H9 (cell line): ENCODE measurements around the gene LHFPL2. TPM values are rescaled to one million over a fixed set of nuclear protein-coding genes. Genes with fewer than 3 reads are reported as not detected.
"Not testable (repeated sequence)": the region's sequence is repeated elsewhere in the genome, so short reads cannot be mapped to it uniquely, and the experiment has no call there.

ENCODE experiments used
- DNase-seq: peaks from one replicate; pipeline ENCODE4 v3.0.0-alpha.2; 2017
- H2AFZ ChIP-seq: one replicate; pipeline ENCODE4 v1.6.1; 2013; ENCODE audit warnings: mild to moderate bottlenecking, low read length, control low read depth, moderate library complexity
- H2AK5ac ChIP-seq: 2 replicates; pipeline ENCODE4 v1.6.1; 2013; ENCODE audit warnings: low read length, control low read depth, mixed read lengths; ENCODE audit not compliant: insufficient read length
- H2BK120ac ChIP-seq: one replicate; pipeline ENCODE4 v1.6.1; 2013; ENCODE audit warnings: low read depth, mild to moderate bottlenecking, low read length, control low read depth, inconsistent platforms; ENCODE audit not compliant: poor library complexity, severe bottlenecking
- H2BK12ac ChIP-seq: 2 replicates; pipeline ENCODE4 v1.6.1; 2013; ENCODE audit warnings: low read length, control low read depth, mixed read lengths, low read depth; ENCODE audit not compliant: insufficient read length
- H2BK15ac ChIP-seq: 2 replicates; pipeline ENCODE4 v1.6.1; 2013; ENCODE audit warnings: low read depth, low read length, control low read depth
- H2BK20ac ChIP-seq: one replicate; pipeline ENCODE4 v1.6.1; 2013; ENCODE audit warnings: low read depth, mild to moderate bottlenecking, low read length, control low read depth, inconsistent platforms; ENCODE audit not compliant: poor library complexity, severe bottlenecking
- H2BK5ac ChIP-seq: 2 replicates; pipeline ENCODE4 v1.6.1; 2013; ENCODE audit warnings: low read length, control low read depth, mixed read lengths; ENCODE audit not compliant: insufficient read length
- H3K14ac ChIP-seq: 2 replicates; pipeline ENCODE4 v1.6.1; 2013; ENCODE audit warnings: low read length, control low read depth; ENCODE audit not compliant: insufficient read depth
- H3K18ac ChIP-seq: 2 replicates; pipeline ENCODE4 v1.6.1; 2013; ENCODE audit warnings: low read depth, mild to moderate bottlenecking, mixed read lengths, low read length, control low read depth; ENCODE audit not compliant: insufficient read length
- H3K23ac ChIP-seq: 2 replicates; pipeline ENCODE4 v1.6.1; 2013; ENCODE audit warnings: low read length, control low read depth, mixed read lengths, low read depth; ENCODE audit not compliant: insufficient read length
- H3K23me2 ChIP-seq: 2 replicates; pipeline ENCODE4 v1.6.1; 2013; ENCODE audit warnings: low read depth, mild to moderate bottlenecking, mixed read lengths, low read length, control low read depth; ENCODE audit not compliant: insufficient read length, poor library complexity, severe bottlenecking
- H3K27ac ChIP-seq: 2 replicates; pipeline ENCODE4 v1.5.1; 2013; ENCODE audit warnings: low read length, control low read depth, mixed read lengths, low read depth; ENCODE audit not compliant: insufficient read length
- H3K27me3 ChIP-seq: 2 replicates; pipeline ENCODE4 v1.6.1; 2013; ENCODE audit warnings: low read length, control low read depth, inconsistent platforms; ENCODE audit not compliant: insufficient read depth
- H3K4ac ChIP-seq: 2 replicates; pipeline ENCODE4 v1.6.1; 2013; ENCODE audit warnings: low read depth, mild to moderate bottlenecking, control low read depth, inconsistent platforms, low read length, moderate library complexity
- H3K4me1 ChIP-seq: 2 replicates; pipeline ENCODE4 v1.6.1; 2013; ENCODE audit warnings: low read length, control low read depth, inconsistent platforms; ENCODE audit not compliant: insufficient read depth
- H3K4me2 ChIP-seq: 2 replicates; pipeline ENCODE4 v1.6.1; 2013; ENCODE audit warnings: low read length, control low read depth, mixed read lengths; ENCODE audit not compliant: insufficient read length, insufficient read depth
- H3K56ac ChIP-seq: 2 replicates; pipeline ENCODE4 v1.6.1; 2013; ENCODE audit warnings: low read depth, mild to moderate bottlenecking, mixed read lengths, low read length, control low read depth; ENCODE audit not compliant: insufficient read length
- H3K79me1 ChIP-seq: 2 replicates; pipeline ENCODE4 v1.6.1; 2013; ENCODE audit warnings: low read depth, mild to moderate bottlenecking, moderate library complexity, low read length, control low read depth, inconsistent platforms; ENCODE audit not compliant: insufficient read depth, poor library complexity, severe bottlenecking
- H3K79me2 ChIP-seq: 2 replicates; pipeline ENCODE4 v1.6.1; 2013; ENCODE audit warnings: low read length, control low read depth, inconsistent platforms; ENCODE audit not compliant: insufficient read depth
- H3K9ac ChIP-seq: 2 replicates; pipeline ENCODE4 v1.6.1; 2013; ENCODE audit warnings: low read length, control low read depth, mixed read lengths; ENCODE audit not compliant: insufficient read length; ENCODE audit errors: extremely low read depth
- H3K9me3 ChIP-seq: one replicate; pipeline ENCODE4 v1.6.1; 2013; ENCODE audit warnings: low read depth, low read length, inconsistent platforms; ENCODE audit not compliant: control insufficient read depth
- H3T11ph ChIP-seq: one replicate; pipeline ENCODE4 v1.6.1; 2013; ENCODE audit warnings: mild to moderate bottlenecking, low read length, control low read depth, inconsistent platforms
- H4K20me1 ChIP-seq: one replicate; pipeline ENCODE4 v1.6.1; 2013; ENCODE audit not compliant: control insufficient read depth, insufficient read length, insufficient read depth
- H4K5ac ChIP-seq: 2 replicates; pipeline ENCODE4 v1.6.1; 2013; ENCODE audit warnings: low read depth, mild to moderate bottlenecking, mixed read lengths, low read length, control low read depth; ENCODE audit not compliant: insufficient read length
- H4K8ac ChIP-seq: replicated peaks from 2 replicates; pipeline ENCODE4 v1.6.1; 2013; ENCODE audit warnings: low read length, control low read depth, mixed read lengths, low read depth; ENCODE audit not compliant: insufficient read length
- H4K91ac ChIP-seq: 2 replicates; pipeline ENCODE4 v1.6.1; 2013; ENCODE audit warnings: low read depth, mild to moderate bottlenecking, moderate library complexity, mixed read lengths, low read length, control low read depth; ENCODE audit not compliant: insufficient read length
- H3K27ac Mint-ChIP-seq, 3 experiments: 2 replicates in 2 of 3; 3 replicates in 1 of 3; pipeline ENCODE4 v1.8.0; 2020 to 2021; ENCODE audit warnings: mixed read lengths in 3 of 3, mild to moderate bottlenecking in 1 of 3, moderate library complexity in 1 of 3
- H3K27me3 Mint-ChIP-seq: 2 replicates; pipeline ENCODE4 v1.8.0; 2021; ENCODE audit warnings: low read depth, mild to moderate bottlenecking, moderate library complexity, mixed read lengths
- H3K36me3 Mint-ChIP-seq, 3 experiments: 2 replicates in 2 of 3; 3 replicates in 1 of 3; pipeline ENCODE4 v1.8.0; 2020 to 2021; ENCODE audit warnings: low read depth in 3 of 3, mixed read lengths in 3 of 3; ENCODE audit not compliant: insufficient read depth in 1 of 3
- H3K4me1 Mint-ChIP-seq, 2 experiments: 2 replicates each; pipeline ENCODE4 v1.8.0; 2020; ENCODE audit warnings: mixed read lengths in 2 of 2
- H3K4me3 Mint-ChIP-seq, 2 experiments: 2 replicates in 1 of 2; 3 replicates in 1 of 2; pipeline ENCODE4 v1.8.0; 2020 to 2021; ENCODE audit warnings: mild to moderate bottlenecking in 2 of 2, mixed read lengths in 2 of 2, moderate library complexity in 1 of 2
- H3K9me3 Mint-ChIP-seq, 2 experiments: 2 replicates in 1 of 2; 3 replicates in 1 of 2; pipeline ENCODE4 v1.8.0; 2020; ENCODE audit warnings: mild to moderate bottlenecking in 2 of 2, mixed read lengths in 2 of 2, moderate library complexity in 1 of 2
- CTCF ChIP-seq: fragments of 200-600 bp; sonication (generic); conservative IDR thresholded peaks from 3 replicates; pipeline ENCODE4 v1.8.0; 2021; ENCODE audit warnings: antibody characterized with exemption, mild to moderate bottlenecking
- WGBS: extraction: QIAGEN DNeasy Blood & Tissue Kit; methylation state at CpG from one replicate; pipeline ENCODE4 v1.1.7; 2013; ENCODE audit warnings: missing lambda C conversion rate, low lambda C conversion rate, mixed read lengths; ENCODE audit not compliant: insufficient read length; ENCODE audit errors: extremely low coverage; 5-methylcytosine and 5-hydroxymethylcytosine counted together
- total RNA-seq: library from RNA; stranded (reverse); gene quantifications from 2 replicates; pipeline ENCODE4 v1.2.1, GENCODE V29; 2021

The LHFPL2 gene
- total RNA-seq, 1 experiment from 2014 or later: 26.3 TPM

GRCh38 chr5:78621291-78621738 lies 27.3 kb downstream of the LHFPL2 start:
- no peak overlapping the region for H2AFZ ChIP-seq
- H3K4me1 ChIP-seq: no peaks in the 10 kb centered on the region
- H2BK12ac ChIP-seq: no peak overlapping the region
- no peak overlapping the region for H3K27ac ChIP-seq
- H3K4ac ChIP-seq: no peak overlapping the region
- no peak overlapping the region for H4K5ac ChIP-seq
- Mint-ChIP-seq H3K27me3 (no peaks in the 10 kb centered on the region), H3K36me3 (peaks cover 48 to 60% (median 56%) of the 10 kb centered on the region in 3 experiments), H3K9me3 (peaks cover 14 to 22% of the 10 kb centered on the region in 2 experiments), H3K4me1 (no peaks in the 10 kb centered on the region; a peak in 2 of 4 replicates), H3K4me3 (no peak overlapping the region), H3K27ac (no peak overlapping the region)
- no peak overlapping the region for H3K4me2 ChIP-seq
- no peak overlapping the region for H2BK15ac ChIP-seq
- H4K91ac ChIP-seq: no peak overlapping the region
- H3K23me2 ChIP-seq: no peaks in the 10 kb centered on the region
- H3K23ac ChIP-seq: no peak overlapping the region
- H4K20me1 ChIP-seq: no peaks in the 10 kb centered on the region
- H2AK5ac ChIP-seq: no peak overlapping the region
- TF ChIP-seq CTCF: no peak
- H3K56ac ChIP-seq: no peak overlapping the region
- H3K18ac ChIP-seq: no peak overlapping the region
- H2BK120ac ChIP-seq: no peak overlapping the region
- WGBS: no CpG with 5 or more reads among the region's 3 CpGs
- H3K79me1 ChIP-seq: peaks cover 4% of the 10 kb centered on the region
- no peak overlapping the region for H3T11ph ChIP-seq
- H2BK20ac ChIP-seq: no peak overlapping the region
- H4K8ac ChIP-seq: no peak overlapping the region
- H3K79me2 ChIP-seq: peaks cover 20% of the 10 kb centered on the region; the same call in 1 of the 2 replicates
- H3K27me3 ChIP-seq: no peaks in the 10 kb centered on the region
- H3K9me3 ChIP-seq: peaks cover 9% of the 10 kb centered on the region
- H3K14ac ChIP-seq: no peak overlapping the region
- no peak overlapping the region for H2BK5ac ChIP-seq
- H3K9ac ChIP-seq: no peak overlapping the region
- no peak for DNase-seq

GRCh38 chr5:78620119-78620518 lies 28.5 kb downstream of the LHFPL2 start:
- not testable (repeated sequence) for DNase-seq, H2BK120ac ChIP-seq, H4K8ac ChIP-seq, H2BK12ac ChIP-seq, H3K4me1 ChIP-seq, H3K56ac ChIP-seq, H4K5ac ChIP-seq, H3K14ac ChIP-seq, H3K27ac Mint-ChIP-seq, H3K79me1 ChIP-seq, H3K4me3 Mint-ChIP-seq, H3K23me2 ChIP-seq, H2AFZ ChIP-seq, H3K4me1 Mint-ChIP-seq, H2BK5ac ChIP-seq, H3K27me3 ChIP-seq, H4K20me1 ChIP-seq, H3K4me2 ChIP-seq, H2BK20ac ChIP-seq, H3K27me3 Mint-ChIP-seq, H2AK5ac ChIP-seq, H3K4ac ChIP-seq, H3K18ac ChIP-seq, H3K27ac ChIP-seq, H3T11ph ChIP-seq, H3K9me3 ChIP-seq, H3K9ac ChIP-seq, H4K91ac ChIP-seq, H2BK15ac ChIP-seq, H3K23ac ChIP-seq
- Mint-ChIP-seq H3K9me3 (peaks cover 14 to 22% of the 10 kb centered on the region in 2 experiments), H3K36me3 (peaks cover 45 to 60% (median 51%) of the 10 kb centered on the region in 3 experiments)
- peaks cover 17% of the 10 kb centered on the region; the same call in 1 of the 2 replicates for H3K79me2 ChIP-seq
- no CpG with 5 or more reads among the region's 4 CpGs for WGBS
